Measurements from ENCODE around the gene NTN5. TPM values are rescaled to one million over a fixed set of nuclear protein-coding genes. Genes with fewer than 3 reads are reported as not detected.

The NTN5 gene
- total RNA-seq, 1 donor, result under 0.01 TPM

DNA sequence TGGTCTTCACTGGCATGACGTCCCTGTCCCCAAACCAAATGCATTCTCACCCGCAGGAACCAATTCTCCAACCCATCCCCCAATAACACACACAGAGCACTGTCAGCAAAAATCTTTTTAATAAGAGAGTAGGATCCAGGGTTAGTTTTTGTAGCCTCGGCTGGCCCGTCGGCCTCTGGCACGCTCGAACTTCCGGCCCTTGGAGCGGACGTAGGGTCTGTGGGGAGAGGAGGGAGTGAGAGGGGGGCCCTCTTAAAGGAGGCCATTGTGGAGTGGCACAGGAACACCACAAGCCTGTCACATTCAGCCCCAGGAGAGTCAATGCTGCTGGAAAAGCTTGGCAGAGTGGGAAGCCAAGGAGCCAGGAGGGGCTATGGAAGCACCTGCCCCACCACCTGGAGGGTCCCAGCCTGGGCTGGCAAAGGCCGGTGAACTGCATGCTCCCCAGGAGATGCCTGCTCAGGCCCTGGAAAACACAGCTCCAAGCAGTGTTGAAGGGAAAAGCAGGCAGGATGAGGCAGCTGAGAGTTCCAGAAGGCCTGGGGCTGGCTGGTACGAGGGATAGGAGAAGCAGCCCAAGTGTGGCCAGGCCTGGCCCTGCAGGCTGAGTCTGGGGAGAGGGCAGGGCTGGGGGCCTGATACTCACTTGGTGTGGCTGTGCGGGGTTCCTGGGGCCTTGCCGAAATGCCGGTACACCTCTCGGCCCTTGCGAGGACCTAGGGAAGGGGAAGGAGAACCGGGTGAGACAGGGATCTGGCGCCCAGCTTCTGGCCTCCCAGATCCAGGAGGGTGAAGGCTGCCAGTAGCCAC lies 57.4 kb downstream of the NTN5 start:
- peak; percentile 68 for DNase-seq (ENCODE audit: insufficient read length, low spot score, missing footprints)
- no peak overlapping the region for H2AFZ ChIP-seq (ENCODE audit: low read length)
- no peak overlapping the region for H3K4me3 ChIP-seq (ENCODE audit: insufficient read depth, low read length)
- H3K4me2 ChIP-seq (ENCODE audit: insufficient read depth, low read length), result no peak overlapping the region
- no peak overlapping the region for H3K27ac ChIP-seq (ENCODE audit: low read depth, low read length)
- no peaks in the 10 kb centered on the region for H3K27me3 ChIP-seq (ENCODE audit: insufficient read depth, low read length)
- no peaks in the 10 kb centered on the region for H3K9me3 ChIP-seq (ENCODE audit: low read depth, low read length)
- peaks cover 22% of the 10 kb centered on the region for H3K4me1 ChIP-seq (ENCODE audit: insufficient read depth, low read length)
- peaks cover 41% of the 10 kb centered on the region for H4K20me1 ChIP-seq (ENCODE audit: insufficient read depth, low read length)
- TF ChIP-seq, protein P1, sequence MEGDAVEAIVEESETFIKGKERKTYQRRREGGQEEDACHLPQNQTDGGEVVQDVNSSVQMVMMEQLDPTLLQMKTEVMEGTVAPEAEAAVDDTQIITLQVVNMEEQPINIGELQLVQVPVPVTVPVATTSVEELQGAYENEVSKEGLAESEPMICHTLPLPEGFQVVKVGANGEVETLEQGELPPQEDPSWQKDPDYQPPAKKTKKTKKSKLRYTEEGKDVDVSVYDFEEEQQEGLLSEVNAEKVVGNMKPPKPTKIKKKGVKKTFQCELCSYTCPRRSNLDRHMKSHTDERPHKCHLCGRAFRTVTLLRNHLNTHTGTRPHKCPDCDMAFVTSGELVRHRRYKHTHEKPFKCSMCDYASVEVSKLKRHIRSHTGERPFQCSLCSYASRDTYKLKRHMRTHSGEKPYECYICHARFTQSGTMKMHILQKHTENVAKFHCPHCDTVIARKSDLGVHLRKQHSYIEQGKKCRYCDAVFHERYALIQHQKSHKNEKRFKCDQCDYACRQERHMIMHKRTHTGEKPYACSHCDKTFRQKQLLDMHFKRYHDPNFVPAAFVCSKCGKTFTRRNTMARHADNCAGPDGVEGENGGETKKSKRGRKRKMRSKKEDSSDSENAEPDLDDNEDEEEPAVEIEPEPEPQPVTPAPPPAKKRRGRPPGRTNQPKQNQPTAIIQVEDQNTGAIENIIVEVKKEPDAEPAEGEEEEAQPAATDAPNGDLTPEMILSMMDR (IDR thresholded peaks at IDR 0.05; ENCODE audit: extremely low read depth, low read depth, low read length), result no peak
- peaks cover 47% of the 10 kb centered on the region for H3K79me2 ChIP-seq (ENCODE audit: insufficient read depth, low read length)
- peaks cover 32% of the 10 kb centered on the region for H3K36me3 ChIP-seq (ENCODE audit: insufficient read depth, low read length)

DNA sequence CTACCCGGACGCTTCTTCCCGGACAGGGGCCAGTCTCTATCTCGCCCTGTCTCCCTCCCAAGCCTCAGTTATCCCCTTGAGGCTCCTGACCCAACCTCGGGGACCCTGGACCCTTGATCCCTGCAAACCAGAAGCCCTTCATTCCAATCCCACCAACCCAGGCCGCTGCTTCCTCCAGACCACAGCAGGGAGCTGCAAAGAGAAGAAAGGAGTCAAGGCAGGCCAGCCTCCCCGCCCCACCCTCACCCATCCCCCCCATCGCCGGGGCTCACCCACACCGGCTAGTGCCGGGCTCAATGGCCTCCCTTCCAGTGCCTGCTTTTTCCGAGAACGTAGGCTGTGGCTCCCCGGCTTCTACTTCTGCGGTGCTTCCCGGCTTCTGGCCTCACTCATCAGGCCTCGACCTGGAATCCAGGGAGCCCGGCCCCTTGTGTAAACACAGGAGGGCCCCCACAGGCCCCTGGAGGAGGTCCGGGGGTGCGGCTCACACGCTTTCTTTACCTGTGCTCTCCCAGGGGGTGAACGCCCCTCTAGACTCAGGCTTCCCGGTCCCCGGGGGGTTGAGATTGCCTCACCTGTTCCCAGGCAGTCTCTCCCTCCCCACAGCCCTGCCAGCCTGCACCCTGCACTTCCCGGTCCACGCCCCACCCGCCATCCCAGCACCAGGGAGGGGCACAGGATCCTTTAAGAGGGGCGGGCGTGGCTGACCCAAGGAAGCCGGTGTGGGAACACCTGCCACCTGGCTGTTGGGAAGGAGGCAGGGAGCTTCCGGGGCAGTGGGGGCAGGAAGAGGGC lies 58.2 kb downstream of the NTN5 start, which contains the start of gene FAM83E:
Gene FAM83E, minus strand, starts transcription at position 641 of the 795 bp plus-strand sequence. CDS start 1,704 bp downstream, outside the sequence.
- no peak within 1 kb of the TSS for H3K27ac ChIP-seq (ENCODE audit: low read depth, low read length)
- H4K20me1 ChIP-seq (ENCODE audit: insufficient read depth, low read length), result peaks cover 41% of the 10 kb centered on the region
- TF ChIP-seq, protein P1 (IDR thresholded peaks at IDR 0.05; ENCODE audit: extremely low read depth, low read depth, low read length), result no peak
- no peak within 1 kb of the TSS for H3K4me3 ChIP-seq (ENCODE audit: insufficient read depth, low read length)
- no peak within 1 kb of the TSS for H3K4me2 ChIP-seq (ENCODE audit: insufficient read depth, low read length)
- no peak within 1 kb of the TSS for H2AFZ ChIP-seq (ENCODE audit: low read length)
- peaks cover 16% of the 10 kb centered on the region for H3K4me1 ChIP-seq (ENCODE audit: insufficient read depth, low read length)
- peaks cover 32% of the 10 kb centered on the region for H3K36me3 ChIP-seq (ENCODE audit: insufficient read depth, low read length)
- H3K79me2 ChIP-seq (ENCODE audit: insufficient read depth, low read length), result peaks cover 39% of the 10 kb centered on the region
- peak; percentile 92 for DNase-seq (ENCODE audit: insufficient read length, low spot score, missing footprints)
- no peaks in the 10 kb centered on the region for H3K9me3 ChIP-seq (ENCODE audit: low read depth, low read length)
- no peaks in the 10 kb centered on the region for H3K27me3 ChIP-seq (ENCODE audit: insufficient read depth, low read length)

DNA sequence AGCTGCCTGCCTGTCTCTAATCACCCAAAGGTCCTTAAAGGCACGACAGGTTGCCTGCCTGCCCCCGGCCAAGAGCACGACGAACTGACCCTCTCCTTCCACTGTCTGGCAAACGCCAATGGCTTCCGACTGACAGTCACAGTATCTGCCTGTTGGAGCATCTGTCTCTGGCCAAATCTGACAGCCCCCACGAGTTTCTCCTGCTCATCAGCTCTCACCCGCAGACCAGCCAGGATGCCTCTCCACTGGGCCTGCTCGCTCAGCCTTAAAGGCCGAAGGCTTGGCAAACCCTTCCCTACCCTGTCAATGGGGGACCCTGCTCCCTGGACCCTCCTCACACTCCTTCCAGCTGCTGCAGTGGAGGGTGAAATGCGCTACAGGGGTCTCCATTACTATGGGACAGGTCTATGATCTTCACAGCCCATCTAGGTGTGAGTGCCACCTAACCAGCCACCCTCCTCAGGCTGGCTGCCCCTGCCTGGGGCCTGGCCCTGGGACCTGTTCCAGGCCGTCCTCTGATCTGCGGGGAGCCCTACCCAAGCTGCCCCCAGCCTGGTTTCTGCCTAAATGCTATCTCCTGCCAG lies 58.9 kb downstream of the NTN5 start:
- H3K36me3 ChIP-seq (ENCODE audit: insufficient read depth, low read length), result peaks cover 32% of the 10 kb centered on the region
- H3K79me2 ChIP-seq (ENCODE audit: insufficient read depth, low read length), result peaks cover 36% of the 10 kb centered on the region
- DNase-seq (ENCODE audit: insufficient read length, low spot score, missing footprints), result no peak
- no peak overlapping the region for H2AFZ ChIP-seq (ENCODE audit: low read length)
- H4K20me1 ChIP-seq (ENCODE audit: insufficient read depth, low read length), result peaks cover 41% of the 10 kb centered on the region
- H3K9me3 ChIP-seq (ENCODE audit: low read depth, low read length), result no peaks in the 10 kb centered on the region
- TF ChIP-seq, protein P1 (IDR thresholded peaks at IDR 0.05; ENCODE audit: extremely low read depth, low read depth, low read length), result no peak
- peaks cover 15% of the 10 kb centered on the region for H3K4me1 ChIP-seq (ENCODE audit: insufficient read depth, low read length)
- no peak overlapping the region for H3K27ac ChIP-seq (ENCODE audit: low read depth, low read length)
- no peak overlapping the region for H3K4me2 ChIP-seq (ENCODE audit: insufficient read depth, low read length)
- H3K27me3 ChIP-seq (ENCODE audit: insufficient read depth, low read length), result no peaks in the 10 kb centered on the region
- H3K4me3 ChIP-seq (ENCODE audit: insufficient read depth, low read length), result no peak overlapping the region
